Natural killer cell (primary cell): ENCODE results near the gene TECTB. TPM values are rescaled to one million over a fixed set of nuclear protein-coding genes. Genes with fewer than 3 reads are reported as not detected.

Experiments
- ATAC-seq, 3 donors: fragments of 150-1000 bp in 2 of 3; fragments of 200-7000 bp in 1 of 3; cut with Tn5 transposase; 1 replicate in 1 of 3; 2 replicates in 2 of 3; pipeline ENCODE4 v1.10.0; 2021; ENCODE audit warnings: mild to moderate bottlenecking in 2 of 3, moderate library complexity in 2 of 3
- DNase-seq, 2 donors: peaks; one replicate each; pipeline versions ENCODE4 v3.0.0 to v3.0.0-alpha.2; 2013 to 2021; ENCODE audit warnings: mixed read lengths in 1 of 2
- H3K27ac ChIP-seq: one replicate; pipeline ENCODE4 v1.5.1; 2013; ENCODE audit warnings: mild to moderate bottlenecking, low read length
- H3K27me3 ChIP-seq: one replicate; pipeline ENCODE4 v1.6.1; 2013; ENCODE audit warnings: low read length; ENCODE audit not compliant: control insufficient read depth, insufficient read depth
- H3K36me3 ChIP-seq: one replicate; pipeline ENCODE4 v1.6.1; 2013; ENCODE audit warnings: low read length; ENCODE audit not compliant: control insufficient read depth, insufficient read depth
- H3K4me1 ChIP-seq: one replicate; pipeline ENCODE4 v1.6.1; 2013; ENCODE audit warnings: low read length; ENCODE audit not compliant: control insufficient read depth, insufficient read depth
- H3K4me3 ChIP-seq: one replicate; pipeline ENCODE4 v1.5.1; 2013; ENCODE audit warnings: low read length
- H3K9me3 ChIP-seq: one replicate; pipeline ENCODE4 v1.6.1; 2013; ENCODE audit warnings: low read length; ENCODE audit not compliant: control insufficient read depth, insufficient read depth
- H3K27ac Mint-ChIP-seq, 2 donors: one replicate each; pipeline ENCODE4 v1.8.0; 2022; ENCODE audit warnings: mild to moderate bottlenecking in 2 of 2, mixed read lengths in 2 of 2, moderate library complexity in 1 of 2
- H3K27me3 Mint-ChIP-seq, 2 donors: one replicate each; pipeline ENCODE4 v1.8.0; 2022; ENCODE audit warnings: low read depth in 2 of 2, mixed read lengths in 2 of 2
- H3K36me3 Mint-ChIP-seq: one replicate; pipeline ENCODE4 v1.8.0; 2022; ENCODE audit warnings: mixed read lengths
- H3K4me1 Mint-ChIP-seq, 2 donors: one replicate each; pipeline ENCODE4 v1.8.0; 2022; ENCODE audit warnings: mixed read lengths in 2 of 2
- H3K4me3 Mint-ChIP-seq: one replicate; pipeline ENCODE4 v1.8.0; 2022; ENCODE audit warnings: mild to moderate bottlenecking, moderate library complexity, mixed read lengths
- H3K9me3 Mint-ChIP-seq, 2 donors: one replicate each; pipeline ENCODE4 v1.8.0; 2022; ENCODE audit warnings: mixed read lengths in 2 of 2
- CTCF ChIP-seq: fragments of 200-600 bp; IDR thresholded peaks from one replicate; pipeline ENCODE4 v1.8.0; 2022; ENCODE audit warnings: antibody characterized with exemption
- WGBS: methylation state at CpG from one replicate; pipeline ENCODE4 v1.1.7; 2013; ENCODE audit warnings: missing lambda C conversion rate; ENCODE audit not compliant: insufficient coverage; 5-methylcytosine and 5-hydroxymethylcytosine counted together
- intact Hi-C: fragments of 100-400 bp; cut with micrococcal nuclease; formaldehyde crosslinking; loops from one replicate; pipeline ENCODE4 v1.14.2; 2022
- total RNA-seq, 4 donors: library from RNA; stranded (reverse); fragments of 120-200 nt in 1 of 4; gene quantifications; one replicate each; pipeline versions ENCODE4 v1.2.3 to v1.2.4, GENCODE V29; 2013 to 2022

TECTB gene
- total RNA-seq, 3 donors from 2014 or later (not counting 1 experiment from before 2014, with no cell fraction given) = not detected

GRCh38 chr10:112290054-112290373 is 6.8 kb downstream of the TECTB start:
- WGBS = 90% methylated on average over 1 of the region's 2 CpGs
- H3K27me3 Mint-ChIP-seq = peaks cover 10 to 18% of the 10 kb centered on the region in 2 donors
- intact Hi-C loops = no loop called here
- no peaks in the 10 kb centered on the region for H3K9me3 Mint-ChIP-seq
- Histone ChIP-seq H3K9me3 (no peaks in the 10 kb centered on the region), H3K4me1 (no peaks in the 10 kb centered on the region), H3K27me3 (no peaks in the 10 kb centered on the region), H3K36me3 (no peaks in the 10 kb centered on the region), H3K27ac (no peak overlapping the region), H3K4me3 (no peak overlapping the region)
- DNase-seq (no peak), ATAC-seq (no peak)
- H3K4me3 Mint-ChIP-seq = no peak overlapping the region
- no peak overlapping the region for H3K27ac Mint-ChIP-seq
- TF ChIP-seq CTCF = no peak
- no peaks in the 10 kb centered on the region for H3K36me3 Mint-ChIP-seq
- no peaks in the 10 kb centered on the region for H3K4me1 Mint-ChIP-seq

GRCh38 chr10:112294169-112294568 is 11.0 kb downstream of the TECTB start:
- Histone ChIP-seq H3K36me3 (no peaks in the 10 kb centered on the region), H3K9me3 (no peaks in the 10 kb centered on the region), H3K27ac (no peak overlapping the region), H3K27me3 (no peaks in the 10 kb centered on the region), H3K4me1 (no peaks in the 10 kb centered on the region), H3K4me3 (no peak overlapping the region)
- H3K27me3 Mint-ChIP-seq = peaks cover 10 to 14% of the 10 kb centered on the region in 2 donors
- H3K9me3 Mint-ChIP-seq = no peaks in the 10 kb centered on the region
- H3K27ac Mint-ChIP-seq = no peak overlapping the region
- DNase-seq (no peak), ATAC-seq (no peak)
- no peaks in the 10 kb centered on the region for H3K36me3 Mint-ChIP-seq
- H3K4me3 Mint-ChIP-seq = no peak overlapping the region
- intact Hi-C loops = no loop called here
- TF ChIP-seq CTCF = no peak
- WGBS = 100% methylated on average over 1 of the region's 5 CpGs
- no peaks in the 10 kb centered on the region for H3K4me1 Mint-ChIP-seq

- H3K4me1 ChIP-seq = no peaks in the 10 kb centered on the region
- WGBS = 69% methylated on average over 8 of the region's 8 CpGs
- Mint-ChIP-seq H3K27ac (no peak overlapping the region), H3K9me3 (no peaks in the 10 kb centered on the region), H3K27me3 (peaks cover 10 to 14% of the 10 kb centered on the region in 2 donors), H3K4me3 (no peak overlapping the region), H3K36me3 (no peaks in the 10 kb centered on the region), H3K4me1 (no peaks in the 10 kb centered on the region)
- no peaks in the 10 kb centered on the region for H3K9me3 ChIP-seq
- ATAC-seq (no peak), DNase-seq (no peak)
- intact Hi-C loops = no loop called here
- H3K4me3 ChIP-seq = no peak overlapping the region
- H3K27me3 ChIP-seq = no peaks in the 10 kb centered on the region
- TF ChIP-seq CTCF = no peak
- H3K27ac ChIP-seq = no peak overlapping the region
- no peaks in the 10 kb centered on the region for H3K36me3 ChIP-seq
Measured at GRCh38 chr10:112295853-112296830, 12.9 kb downstream of the TECTB start.
